NCI-H1694 treated with DMSO at 0.1 percent for 48 hours (cell line): ENCODE measurements around the gene EIF4E2.
"Not testable (repeated sequence)": the region's sequence is repeated elsewhere in the genome, so short reads cannot be mapped to it uniquely, and the experiment has no call there.

Source experiments
- DNase-seq: peaks from one replicate; lab custom pipeline; 2025; lab: John Stamatoyannopoulos, UW

EIF4E2 gene

GRCh38 chr2:232522623-232523401 lies 27.7 kb upstream of the EIF4E2 start:
- DNase-seq, result no peak

DNA sequence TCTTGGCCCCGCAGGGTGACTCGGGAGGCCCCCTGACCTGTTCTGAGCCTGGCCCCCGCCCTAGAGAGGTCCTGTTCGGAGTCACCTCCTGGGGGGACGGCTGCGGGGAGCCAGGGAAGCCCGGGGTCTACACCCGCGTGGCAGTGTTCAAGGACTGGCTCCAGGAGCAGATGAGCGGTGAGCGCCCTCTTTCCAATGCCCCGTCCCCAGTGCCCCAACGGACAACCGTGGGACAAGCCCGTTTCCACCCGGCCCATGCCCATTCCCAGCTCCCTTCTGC lies 27.1 kb upstream of the EIF4E2 start:
- DNase-seq, result no peak

DNA sequence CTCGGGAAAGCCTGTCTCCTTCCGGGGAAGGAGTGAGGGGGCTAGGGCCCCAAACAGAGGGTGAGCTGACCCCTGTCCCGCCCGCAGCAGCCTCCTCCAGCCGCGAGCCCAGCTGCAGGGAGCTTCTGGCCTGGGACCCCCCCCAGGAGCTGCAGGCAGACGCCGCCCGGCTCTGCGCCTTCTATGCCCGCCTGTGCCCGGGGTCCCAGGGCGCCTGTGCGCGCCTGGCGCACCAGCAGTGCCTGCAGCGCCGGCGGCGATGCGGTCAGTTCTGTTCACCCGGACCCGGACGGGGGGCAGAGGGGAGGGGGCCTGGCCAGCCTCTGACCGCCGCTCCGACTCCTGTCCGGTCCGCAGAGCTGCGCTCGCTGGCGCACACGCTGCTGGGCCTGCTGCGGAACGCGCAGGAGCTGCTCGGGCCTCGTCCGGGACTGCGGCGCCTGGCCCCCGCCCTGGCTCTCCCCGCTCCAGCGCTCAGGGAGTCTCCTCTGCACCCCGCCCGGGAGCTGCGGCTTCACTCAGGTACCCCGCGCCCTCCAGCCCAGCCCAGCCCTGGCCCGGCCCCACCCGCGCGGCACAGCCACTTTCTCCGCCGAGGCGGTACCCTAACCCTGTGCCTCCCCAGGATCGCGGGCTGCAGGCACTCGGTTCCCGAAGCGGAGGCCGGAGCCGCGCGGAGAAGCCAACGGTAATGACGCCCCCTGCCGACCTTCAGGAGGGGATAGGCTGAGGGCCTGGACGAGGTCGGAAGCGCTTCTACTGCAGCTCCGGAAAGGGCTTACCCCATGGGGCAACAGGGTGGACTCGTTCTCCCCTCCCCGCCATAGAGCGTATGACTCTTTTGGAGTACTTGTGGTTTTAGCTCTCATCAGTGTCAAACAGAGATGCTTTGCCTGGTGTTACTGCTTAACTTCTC lies 26.5 kb upstream of the EIF4E2 start:
- peak; percentile 54 for DNase-seq

DNA sequence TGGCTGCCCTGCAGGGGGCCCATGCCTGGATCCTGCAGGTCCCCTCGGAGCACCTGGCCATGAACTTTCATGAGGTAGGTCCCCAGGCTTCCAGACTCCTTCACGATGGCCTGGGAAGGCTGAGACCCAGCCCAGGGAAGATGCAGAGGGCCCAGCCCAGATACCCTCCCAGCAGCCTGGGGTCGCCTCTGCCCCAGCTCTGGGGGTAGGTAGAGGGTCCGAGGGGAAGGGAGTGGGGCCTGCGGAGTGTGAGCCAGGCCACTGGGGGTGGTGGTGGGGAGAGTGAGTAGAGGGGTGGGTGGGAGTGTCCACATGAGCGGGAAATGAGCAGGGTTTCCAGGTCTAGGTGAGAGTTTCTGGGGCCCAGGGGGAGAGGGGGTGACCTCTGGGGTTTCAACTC lies 25.7 kb upstream of the EIF4E2 start:
- no peak for DNase-seq

- DNase-seq, result no peak
Observed at GRCh38 chr2:232525199-232525598, 25.3 kb upstream of the EIF4E2 start.

DNA sequence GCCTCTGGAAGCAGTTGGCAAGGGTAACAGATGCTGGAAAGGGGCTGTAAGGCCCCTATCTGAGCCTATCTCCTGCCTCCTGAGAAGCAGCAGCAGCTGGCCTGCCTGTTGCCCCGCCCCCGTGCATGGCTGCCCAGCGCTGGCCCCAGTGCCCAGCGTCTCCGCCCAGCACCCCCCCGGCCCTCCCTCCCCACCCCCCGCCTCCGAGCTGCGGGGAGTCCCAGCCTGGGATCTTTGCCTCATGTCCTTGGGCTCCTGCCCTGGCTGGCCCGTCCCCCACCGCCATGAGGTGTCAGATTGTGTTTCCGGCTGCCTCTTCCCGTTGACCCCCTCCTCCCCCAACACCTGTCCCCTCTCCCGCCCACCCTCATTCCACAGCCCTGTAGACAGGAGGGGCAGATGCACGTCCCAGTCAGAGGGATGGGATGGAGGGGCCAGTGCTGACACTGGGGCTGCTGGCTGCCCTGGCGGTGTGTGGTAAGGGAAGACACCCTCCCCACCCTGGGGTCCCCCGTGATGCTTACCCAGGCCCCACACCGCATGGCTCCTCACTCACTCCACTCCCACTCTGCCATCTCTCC lies 24.6 kb upstream of the EIF4E2 start, which contains the start of gene CHRND:
Gene CHRND (plus strand): TSS at position 370 of the 581 bp plus-strand sequence. CDS start 56 bp downstream, at position 426.
- DNase-seq, result no peak

- no peak for DNase-seq
Observed at GRCh38 chr2:232526372-232526941, 24.0 kb upstream of the EIF4E2 start.

GRCh38 chr2:232527905-232528470 lies 22.5 kb upstream of the EIF4E2 start:
- DNase-seq, result no peak

GRCh38 chr2:232528746-232529460 lies 21.6 kb upstream of the EIF4E2 start:
- DNase-seq, result no peak

DNA sequence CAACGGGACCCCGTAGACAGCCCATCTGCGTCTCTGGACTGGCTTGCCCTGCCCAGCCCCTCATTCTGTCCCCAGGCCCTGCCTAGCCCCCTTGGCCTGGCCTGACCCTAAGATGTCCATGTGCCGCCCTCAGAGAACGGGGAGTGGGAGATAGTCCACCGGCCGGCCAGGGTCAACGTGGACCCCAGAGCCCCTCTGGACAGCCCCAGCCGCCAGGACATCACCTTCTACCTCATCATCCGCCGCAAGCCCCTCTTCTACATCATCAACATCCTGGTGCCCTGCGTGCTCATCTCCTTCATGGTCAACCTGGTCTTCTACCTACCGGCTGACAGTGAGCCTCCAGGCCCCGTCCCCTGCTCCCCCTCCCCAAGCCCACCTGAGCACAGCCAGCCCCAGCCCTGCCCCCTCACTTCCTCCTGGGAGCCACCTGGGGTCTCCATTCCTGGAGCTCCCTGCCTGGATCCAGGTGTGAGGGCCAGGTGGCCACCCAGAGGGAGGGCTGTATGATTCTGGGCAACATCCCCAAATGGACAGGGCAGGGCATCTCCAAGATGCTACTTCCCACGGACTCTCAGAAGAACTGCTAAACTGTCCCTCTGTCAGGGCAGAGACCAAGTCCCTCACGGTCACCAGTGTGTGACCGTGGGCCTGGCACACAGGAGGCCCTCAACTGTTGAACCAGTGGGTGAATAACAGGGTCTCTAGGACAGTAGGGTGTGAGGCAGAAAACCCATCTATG lies 20.5 kb upstream of the EIF4E2 start:
- no peak for DNase-seq

- DNase-seq, result no peak
Observed at GRCh38 chr2:232530626-232531260, 19.7 kb upstream of the EIF4E2 start.

- no peak for DNase-seq
Observed at GRCh38 chr2:232532419-232532818, 18.1 kb upstream of the EIF4E2 start.

- DNase-seq, result not testable (repeated sequence)
Observed at GRCh38 chr2:232532821-232533220, 17.7 kb upstream of the EIF4E2 start.

DNA sequence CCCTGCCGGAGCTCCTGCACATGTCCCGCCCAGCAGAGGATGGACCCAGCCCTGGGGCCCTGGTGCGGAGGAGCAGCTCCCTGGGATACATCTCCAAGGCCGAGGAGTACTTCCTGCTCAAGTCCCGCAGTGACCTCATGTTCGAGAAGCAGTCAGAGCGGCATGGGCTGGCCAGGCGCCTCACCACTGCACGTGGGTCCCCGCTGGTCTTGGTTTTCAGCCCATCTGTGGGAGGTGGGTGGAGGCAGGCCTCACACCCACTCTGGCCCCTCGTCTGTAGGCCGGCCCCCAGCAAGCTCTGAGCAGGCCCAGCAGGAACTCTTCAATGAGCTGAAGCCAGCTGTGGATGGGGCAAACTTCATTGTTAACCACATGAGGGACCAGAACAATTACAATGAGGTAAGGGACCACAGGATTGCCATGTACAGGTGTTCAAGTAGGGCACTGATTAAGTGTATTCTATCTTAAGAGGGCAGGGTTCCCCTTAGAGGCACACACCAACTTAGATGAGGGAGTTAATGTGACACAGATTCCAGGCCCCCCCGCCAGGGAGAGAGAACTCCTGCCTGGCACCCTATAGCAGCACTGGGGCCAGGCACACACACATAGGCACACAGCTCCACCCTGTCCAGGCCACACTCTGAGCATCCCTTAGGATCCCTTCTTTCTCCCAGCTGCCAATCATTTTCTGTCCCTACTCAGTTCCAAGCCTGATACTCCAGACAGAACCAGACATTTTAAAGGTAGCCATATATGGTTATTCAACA lies 16.4 kb upstream of the EIF4E2 start:
- DNase-seq, result no peak

DNA sequence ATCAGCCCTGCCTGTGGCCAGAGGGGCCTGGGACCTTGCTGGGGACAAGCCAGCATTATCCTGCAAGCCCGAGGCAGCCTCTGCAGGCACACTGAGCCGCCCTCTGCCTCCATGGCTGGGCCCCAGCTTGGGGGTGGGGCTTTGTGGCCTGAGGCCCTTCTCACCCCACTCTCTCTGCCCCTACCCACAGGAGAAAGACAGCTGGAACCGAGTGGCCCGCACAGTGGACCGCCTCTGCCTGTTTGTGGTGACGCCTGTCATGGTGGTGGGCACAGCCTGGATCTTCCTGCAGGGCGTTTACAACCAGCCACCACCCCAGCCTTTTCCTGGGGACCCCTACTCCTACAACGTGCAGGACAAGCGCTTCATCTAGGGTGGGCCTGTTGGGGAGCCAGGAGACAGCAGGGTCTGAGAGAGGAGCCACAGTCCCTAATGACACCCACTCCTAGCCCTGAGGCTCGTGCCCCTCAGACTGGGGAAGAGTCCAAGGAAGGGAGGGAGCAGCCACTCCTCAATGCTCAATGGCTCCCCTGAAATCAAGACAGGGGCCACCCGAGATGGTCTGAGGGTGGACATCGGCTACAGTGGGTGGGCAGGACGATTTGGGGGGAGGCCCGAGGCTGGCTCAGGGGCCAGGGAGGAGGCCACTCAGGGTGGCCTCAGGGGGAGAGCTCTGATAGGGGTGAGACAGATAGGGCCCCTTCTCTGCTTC lies 15.4 kb upstream of the EIF4E2 start:
- DNase-seq, result no peak

DNA sequence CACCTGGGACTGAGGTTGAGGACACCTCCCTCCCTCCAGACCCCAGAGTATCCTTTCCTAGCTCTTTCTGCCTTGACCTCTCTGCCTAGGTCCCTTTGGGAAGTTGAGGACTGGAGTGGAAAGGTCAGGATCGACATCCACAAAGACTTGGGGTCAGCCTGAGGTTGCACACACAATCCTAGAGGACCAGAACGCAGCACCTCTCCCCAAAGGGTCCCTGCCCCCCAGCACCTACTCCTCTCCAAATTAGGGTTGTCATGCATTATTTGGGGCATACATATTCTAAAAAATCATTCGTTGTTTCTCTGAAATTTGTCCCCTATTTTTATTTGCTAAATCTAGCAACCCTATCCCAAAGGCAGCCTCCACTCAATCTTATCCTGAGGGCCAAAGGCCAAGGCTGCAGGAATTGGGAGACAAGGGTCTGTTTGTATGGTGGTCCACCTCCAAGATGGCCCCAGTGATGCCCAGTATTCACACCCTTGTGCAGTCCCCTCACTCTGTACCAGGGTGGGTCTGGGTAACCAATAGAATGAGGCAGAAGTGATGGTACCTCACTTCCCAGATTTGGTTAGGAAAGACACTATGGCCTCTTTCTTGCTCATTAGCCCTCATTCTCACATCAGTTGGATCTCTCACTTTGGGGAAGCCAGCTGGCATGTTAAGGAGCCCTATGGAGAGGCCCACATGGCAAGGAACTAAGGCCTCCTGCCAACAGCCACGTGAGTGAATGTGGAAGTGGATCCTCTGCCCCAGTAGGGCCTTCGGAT lies 14.5 kb upstream of the EIF4E2 start:
- no peak for DNase-seq

- DNase-seq, result no peak
Observed at GRCh38 chr2:232537079-232537478, 13.4 kb upstream of the EIF4E2 start.

DNA sequence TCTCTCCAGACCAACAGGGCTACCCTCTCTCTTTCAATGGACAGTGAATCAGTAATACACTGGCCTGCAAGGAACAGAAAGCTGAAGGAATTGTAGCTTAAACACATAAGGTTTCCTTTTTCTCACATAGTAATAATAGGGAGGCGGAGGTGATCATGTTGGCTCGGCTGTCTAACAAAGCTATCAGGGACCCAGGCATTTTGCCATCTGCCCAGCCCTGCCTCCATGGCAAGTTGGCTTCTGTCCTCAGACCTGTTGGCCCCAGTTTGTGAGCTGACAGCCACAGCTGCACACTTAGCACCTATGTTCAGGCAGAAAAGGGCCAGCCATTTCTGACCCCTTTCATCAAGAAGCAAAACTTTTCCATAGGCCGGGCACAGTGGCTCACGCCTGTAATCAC lies 13.0 kb upstream of the EIF4E2 start:
- DNase-seq, result no peak
